ENCODE data around the gene MYL10. TPM values are rescaled to one million over a fixed set of nuclear protein-coding genes. Genes with fewer than 3 reads are reported as not detected.

MYL10 gene
- total and polyA plus RNA-seq, 2 of the 8 experiments (the other 6 are each of a cell fraction or from before 2014, with no cell fraction given): 0.18 TPM; not detected in 1

DNA sequence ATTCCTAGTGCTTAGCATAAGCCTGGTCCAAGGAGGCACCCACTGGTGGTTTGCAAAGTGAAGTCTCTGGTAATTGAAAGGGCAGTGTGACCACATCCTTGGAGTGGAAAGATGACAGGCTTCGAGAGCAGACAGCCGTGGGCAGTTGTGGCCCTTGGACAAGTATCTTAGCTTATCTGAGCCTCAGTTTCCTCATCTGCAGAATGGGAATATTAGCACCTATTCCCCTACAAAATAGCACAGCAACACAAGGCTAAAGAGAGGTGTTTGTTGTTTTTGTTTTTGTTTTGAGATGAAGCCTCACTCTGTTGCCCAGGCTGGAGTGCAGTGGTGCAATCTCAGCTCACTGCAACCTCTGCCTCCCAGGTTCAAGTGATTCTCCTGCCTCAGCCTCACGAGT lies 29.3 kb downstream of the MYL10 start:
- H3K4ac ChIP-seq (replicated peaks; ENCODE audit: insufficient read length, low read depth, low read length): no peak overlapping the region
- H3K56ac ChIP-seq (replicated peaks; ENCODE audit: insufficient read length, low read depth, low read length): no peak overlapping the region
- H2BK12ac ChIP-seq (ENCODE audit: low read depth, low read length): no peak overlapping the region
- H3K4me1 ChIP-seq (replicated peaks in 1 of 4; ENCODE audit: control insufficient read depth in 3 of 4, insufficient read depth in 4 of 4, low read length in 3 of 4): peaks cover 0 to 6% (median 6%) of the 10 kb centered on the region in 4 experiments; a peak in 5 of 7 replicates
- no peak overlapping the region for H3K18ac ChIP-seq (ENCODE audit: extremely low read depth, low read length)
- no peak overlapping the region for H2AFZ ChIP-seq (ENCODE audit: low read length)
- ChIA-PET POLR2A (ENCODE audit: partially characterized antibody) (interaction anchor here (1.6 kb wide), 1 partner anchor 18 kb away, joined by 4 read pairs; no protein-coding TSS in a partner anchor), CTCF (ENCODE audit: partially characterized antibody) (interaction anchor here (1.0 to 4.3 kb wide), 6 partner anchors 13 to 671 kb away, joined by 3 to 26 read pairs (median 4); no protein-coding TSS in a partner anchor)
- no peaks in the 10 kb centered on the region for H3K27me3 ChIP-seq (replicated peaks in 1 of 4; ENCODE audit: control insufficient read depth in 3 of 4, extremely low read depth in 1 of 4, insufficient read depth in 3 of 4, low read length in 3 of 4)
- no peaks in the 10 kb centered on the region for H3K36me3 ChIP-seq (ENCODE audit: control insufficient read depth in 2 of 4, insufficient read depth in 4 of 4, low read length in 3 of 4)
- FAIRE-seq: no peak
- H3K23ac ChIP-seq (ENCODE audit: insufficient read length): no peak overlapping the region
- no peaks in the 10 kb centered on the region for H3K79me2 ChIP-seq (ENCODE audit: control insufficient read depth in 1 of 2, insufficient read depth in 2 of 2, low read length in 2 of 2)
- no peak overlapping the region for H3K4me2 ChIP-seq (ENCODE audit: insufficient read depth in 1 of 2, low read depth in 2 of 2, low read length in 2 of 2)
- H3K27ac ChIP-seq (ENCODE audit: low read depth, low read length): no peak overlapping the region
- no peak overlapping the region for H2BK20ac ChIP-seq (ENCODE audit: low read length)
- WGBS, 2 experiments (ENCODE audit: extremely low coverage in 1 of 2, insufficient coverage in 1 of 2, insufficient read length in 1 of 2, insufficient replicate concordance in 2 of 2, low coverage in 1 of 2, low lambda C conversion rate in 2 of 2, missing lambda C conversion rate in 1 of 2): 92% methylated on average over 3 of the region's 3 CpGs; no CpG with 5 or more reads in 1 of the 2 experiments
- H3K79me1 ChIP-seq (ENCODE audit: low read depth, low read length): no peaks in the 10 kb centered on the region
- H2BK15ac ChIP-seq (ENCODE audit: low read length): no peak overlapping the region
- no peaks in the 10 kb centered on the region for H3K9me3 ChIP-seq (ENCODE audit: insufficient read depth in 2 of 2, low read depth in 1 of 2, low read length in 1 of 2)
- H4K8ac ChIP-seq (ENCODE audit: extremely low read depth, insufficient read depth, low read length): no peak overlapping the region
- no peak overlapping the region for H4K91ac ChIP-seq (replicated peaks; ENCODE audit: insufficient read length, low read length)
- DNase-seq (ENCODE audit: low read depth in 1 of 2, low spot score in 2 of 2): no peak
- H4K5ac ChIP-seq (ENCODE audit: insufficient read length, low read depth, low read length): no peak overlapping the region
- H3K23me2 ChIP-seq (ENCODE audit: low read depth, low read length): no peaks in the 10 kb centered on the region; the same call in 1 of the 2 replicates
- no peak overlapping the region for H3K4me3 ChIP-seq (ENCODE audit: extremely low read depth in 1 of 4, insufficient read depth in 2 of 4, low read depth in 3 of 4, low read length in 4 of 4)
- no peak for TF ChIP-seq EGR1 (IDR thresholded peaks at IDR 0.05; ENCODE audit: borderline replicate concordance, low read depth, low read length)
- TF ChIP-seq TCF12 (IDR thresholded peaks at IDR 0.05; ENCODE audit: low read depth, low read length): no peak
- no peak overlapping the region for H3K14ac ChIP-seq (ENCODE audit: insufficient read length)
- H4K20me1 ChIP-seq (replicated peaks in 1 of 2; ENCODE audit: control insufficient read depth in 1 of 2, insufficient read depth in 2 of 2, low read length in 2 of 2): no peaks in the 10 kb centered on the region
- H2AK5ac ChIP-seq (ENCODE audit: low read depth, low read length): no peak overlapping the region
- no peak overlapping the region for H2BK120ac ChIP-seq (replicated peaks; ENCODE audit: low read depth, low read length)
- no peak overlapping the region for H3K9ac ChIP-seq (replicated peaks in 1 of 4; ENCODE audit: extremely low read depth in 1 of 4, low read depth in 3 of 4, low read length in 3 of 4)
- H2BK5ac ChIP-seq (ENCODE audit: low read depth, low read length): no peak overlapping the region
